Ecto neural progenitor cell (in vitro differentiated cells): ENCODE results near the gene TTC39A.
"Not testable (repeated sequence)": the region's sequence is repeated elsewhere in the genome, so short reads cannot be mapped to it uniquely, and the experiment has no call there.

Experiments used
- DNase-seq: peaks from one replicate; pipeline ENCODE4 v3.0.0-alpha.2; 2018; ENCODE audit warnings: low spot score

TTC39A gene

DNA sequence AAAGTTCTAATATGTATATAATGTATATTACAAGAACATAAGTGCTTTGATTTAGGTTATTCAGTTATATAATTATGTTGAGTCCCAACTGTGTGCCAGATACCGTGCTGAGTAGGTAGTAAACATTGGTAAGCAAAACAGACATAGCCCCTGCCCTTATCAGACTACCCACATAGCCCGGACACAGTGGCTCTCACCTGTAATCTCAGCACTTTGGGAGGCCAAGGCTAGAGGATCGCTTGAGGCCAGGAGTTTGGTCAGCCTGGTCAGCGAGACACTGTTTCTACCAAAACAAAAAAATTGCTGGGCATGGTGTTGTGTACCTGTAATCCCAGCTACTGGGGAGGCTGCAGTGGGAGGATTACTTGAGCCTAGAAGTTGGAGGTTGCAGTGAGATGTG, 63.6 kb downstream of the TTC39A start:
- DNase-seq: no peak

DNA sequence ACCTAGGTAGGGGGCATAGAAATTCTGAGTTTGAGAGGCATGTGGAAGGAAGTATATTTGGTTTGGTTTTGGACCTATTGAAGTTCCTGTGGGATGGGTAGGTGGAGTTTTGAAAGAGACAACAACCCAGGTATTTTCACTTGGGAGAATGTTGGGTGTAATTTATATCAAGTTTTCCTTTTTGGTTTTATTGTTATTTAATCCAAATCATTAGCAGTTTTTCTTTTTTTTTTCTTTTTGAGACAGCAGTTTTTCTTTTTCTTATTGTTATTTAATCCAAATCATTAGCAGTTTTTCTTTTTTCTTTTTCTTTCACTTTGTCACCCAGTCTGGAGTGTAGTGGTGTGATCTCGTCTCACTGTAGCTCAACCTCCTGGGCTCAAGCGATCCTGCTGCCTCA, 64.2 kb downstream of the TTC39A start:
- no peak for DNase-seq

DNA sequence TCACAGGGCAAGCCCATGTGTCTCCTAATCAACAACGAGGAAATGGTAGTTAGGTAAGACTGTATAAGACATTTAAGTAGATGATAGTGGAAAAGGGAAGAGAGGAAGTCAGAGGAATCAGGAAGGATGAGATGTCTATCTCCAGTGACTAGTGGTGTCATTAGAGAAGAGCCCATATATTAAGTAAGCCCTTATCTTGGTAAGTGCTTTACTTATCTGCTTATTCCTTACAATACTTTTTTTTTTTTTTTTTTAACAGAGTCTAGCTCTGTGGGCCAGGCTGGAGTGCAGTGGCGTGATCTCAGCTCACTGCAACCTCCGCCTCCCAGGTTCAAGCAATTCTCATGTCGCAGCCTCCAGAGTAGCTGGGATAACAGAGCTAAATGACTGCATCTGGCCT, 64.7 kb downstream of the TTC39A start:
- no peak for DNase-seq

DNA sequence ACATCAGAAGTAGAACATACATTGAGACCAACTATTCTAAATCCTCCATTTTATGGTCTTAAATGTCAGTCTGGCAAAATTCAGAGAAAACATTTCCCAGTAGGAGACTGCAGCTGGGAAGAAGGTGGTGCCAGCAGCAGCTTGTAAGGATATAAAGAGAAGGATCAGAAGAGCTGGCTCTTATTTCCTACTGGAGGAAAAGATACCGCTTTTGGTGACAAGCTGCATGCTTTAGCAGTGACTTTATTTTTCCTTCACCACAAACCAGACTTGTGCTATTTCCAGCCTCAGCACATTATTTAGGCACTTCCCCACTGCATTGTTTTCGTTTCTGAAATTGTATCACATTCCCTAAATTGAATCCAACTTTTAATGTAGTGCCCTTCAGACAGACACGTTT, 65.9 kb downstream of the TTC39A start:
- DNase-seq: no peak

DNA sequence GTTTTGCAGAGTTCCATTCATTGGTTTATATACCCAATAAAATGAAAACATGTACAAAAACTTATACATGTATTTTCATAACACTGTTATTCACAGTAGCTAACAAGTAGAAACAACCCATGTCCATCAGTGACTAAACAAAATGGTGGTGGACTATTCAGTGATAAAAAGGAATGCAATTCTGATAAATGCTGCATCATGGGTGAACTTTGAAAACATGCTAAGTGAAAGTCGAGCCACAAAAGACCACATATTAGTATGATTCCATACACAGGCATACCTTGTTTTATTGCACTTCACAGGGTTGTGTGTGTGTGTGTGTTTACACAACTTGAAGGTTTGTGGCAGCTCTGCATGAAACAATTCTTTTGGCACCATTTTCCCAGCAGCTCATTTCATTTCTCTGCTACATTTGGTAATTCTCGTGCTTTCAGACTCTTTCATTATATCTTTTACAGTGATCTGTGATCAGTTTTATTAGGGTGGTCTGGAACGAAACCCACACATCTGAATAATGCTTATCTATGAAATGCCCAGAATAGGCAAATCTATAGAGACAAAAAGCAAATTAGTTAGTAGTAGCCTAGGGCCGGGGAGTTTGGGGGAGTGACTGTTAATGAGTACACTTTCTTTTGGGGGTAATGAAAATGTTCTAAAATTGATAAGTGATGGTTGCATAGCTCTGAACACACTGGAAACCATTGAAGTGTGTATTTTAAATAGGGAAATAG, 67.0 kb downstream of the TTC39A start:
- no peak for DNase-seq

DNA sequence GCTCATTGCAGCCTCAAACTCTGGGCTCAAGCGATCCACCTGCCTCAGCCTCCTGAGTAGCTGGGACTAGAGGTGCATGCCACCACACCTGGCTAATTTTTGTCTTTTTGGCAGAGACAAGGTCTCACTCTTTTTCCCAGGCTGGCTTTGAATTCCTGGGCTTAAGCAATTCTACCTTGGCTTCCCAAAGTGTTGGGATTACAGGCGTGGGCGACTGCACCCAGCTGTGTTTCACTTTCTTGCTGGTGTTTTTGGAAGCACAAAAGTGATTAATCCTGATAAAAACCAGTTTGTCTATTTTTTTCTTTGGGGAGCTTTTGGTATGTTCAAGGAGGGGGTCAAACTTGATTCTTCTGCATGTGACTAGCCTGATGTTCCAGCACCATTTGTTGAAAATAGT, 75.0 kb downstream of the TTC39A start:
- no peak for DNase-seq

DNA sequence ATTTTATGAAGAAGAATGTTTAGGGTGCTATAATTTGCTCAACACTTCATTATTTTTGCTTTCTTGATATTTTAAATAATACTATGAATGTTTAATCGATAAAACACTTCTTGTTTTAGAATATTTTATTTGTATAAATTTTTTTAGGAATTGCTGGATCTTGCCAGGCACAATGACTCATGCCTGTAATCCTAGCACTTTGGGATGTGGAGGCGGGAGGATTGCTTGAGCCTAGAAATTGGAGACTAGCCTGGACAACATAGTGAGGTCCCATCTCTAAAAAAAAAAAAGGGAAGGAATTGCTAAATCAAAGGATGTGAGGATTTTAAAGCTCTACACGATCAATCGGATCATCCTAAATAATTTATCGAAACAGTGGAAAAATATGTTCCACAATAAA, 76.7 kb downstream of the TTC39A start:
- DNase-seq: no peak

DNA sequence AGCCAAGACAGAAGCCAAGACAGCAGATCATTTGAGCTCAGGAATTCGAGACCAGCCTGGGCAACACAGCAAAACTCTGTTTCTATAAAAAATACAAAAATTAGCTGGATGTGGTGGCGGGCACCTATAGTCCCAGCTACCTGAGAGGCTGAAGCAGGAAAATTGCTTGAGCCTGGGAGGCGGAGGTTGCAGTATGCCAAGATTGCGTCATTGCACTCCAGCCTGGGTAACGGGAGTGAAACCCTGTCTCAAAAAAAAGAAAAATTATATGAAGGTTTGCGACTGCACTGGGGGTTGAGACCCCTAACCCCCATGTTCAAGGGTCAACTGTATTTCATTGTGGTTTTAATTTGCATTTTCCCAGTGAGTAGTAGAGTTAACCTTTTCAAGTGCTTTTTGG, 78.0 kb downstream of the TTC39A start:
- no peak for DNase-seq

DNA sequence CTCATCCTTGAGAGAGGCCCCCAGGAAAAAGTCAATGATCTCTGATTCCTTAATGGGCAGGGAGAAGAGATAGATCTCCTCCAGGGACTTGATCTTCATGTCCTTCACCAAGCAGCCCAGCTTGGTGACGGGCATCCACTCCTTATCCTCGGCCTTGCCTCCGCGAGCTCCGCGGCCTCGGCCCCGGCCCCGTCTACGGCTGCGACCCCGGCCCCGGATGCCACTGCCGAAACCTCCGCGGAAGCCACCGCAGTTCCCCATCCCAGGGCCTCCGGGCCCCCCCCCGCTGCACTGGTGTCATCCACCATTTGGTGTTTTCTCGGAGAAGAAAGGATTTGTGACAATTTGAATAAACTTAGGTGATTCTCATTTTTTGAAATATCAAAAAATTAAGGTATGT, 79.2 kb downstream of the TTC39A start:
- not testable (repeated sequence) for DNase-seq

DNA sequence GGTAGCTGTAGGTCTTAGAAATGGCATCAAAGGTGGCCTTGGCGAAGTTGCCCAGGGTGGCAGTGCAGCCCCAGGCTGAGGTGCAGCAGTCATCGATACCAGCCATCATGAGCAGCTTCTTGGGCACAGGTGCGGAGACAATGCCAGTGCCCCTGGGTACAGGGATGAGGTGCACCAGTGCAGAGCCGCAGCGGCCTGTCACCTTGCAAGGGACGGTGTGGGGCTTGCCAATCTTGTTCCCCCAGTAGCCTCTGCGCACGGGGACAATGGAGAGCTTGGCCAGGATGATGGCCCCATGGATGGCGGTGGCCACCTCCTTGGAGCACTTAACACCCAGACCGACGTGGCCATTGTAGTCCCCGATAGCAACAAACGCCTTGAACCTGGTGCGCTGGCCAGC, 79.6 kb downstream of the TTC39A start:
- DNase-seq: not testable (repeated sequence)

DNA sequence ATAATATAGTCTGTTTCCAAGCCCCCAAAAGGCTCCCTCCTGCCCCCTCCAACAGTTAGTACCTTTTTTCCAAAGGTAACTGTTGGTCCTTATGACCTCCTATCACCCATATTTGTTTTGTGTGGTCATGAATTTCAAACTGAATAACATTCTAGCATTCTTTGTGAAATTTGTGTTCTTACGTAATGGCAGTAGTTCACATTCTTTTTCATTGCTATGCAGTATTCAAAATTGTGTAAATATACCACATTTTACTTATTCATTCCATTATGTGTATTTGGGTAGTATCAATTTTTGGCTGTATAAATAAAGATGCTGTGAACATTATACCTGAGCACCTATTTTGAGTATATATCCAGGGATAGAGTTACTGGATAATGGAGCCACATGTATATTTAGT, 80.9 kb downstream of the TTC39A start:
- no peak for DNase-seq

DNA sequence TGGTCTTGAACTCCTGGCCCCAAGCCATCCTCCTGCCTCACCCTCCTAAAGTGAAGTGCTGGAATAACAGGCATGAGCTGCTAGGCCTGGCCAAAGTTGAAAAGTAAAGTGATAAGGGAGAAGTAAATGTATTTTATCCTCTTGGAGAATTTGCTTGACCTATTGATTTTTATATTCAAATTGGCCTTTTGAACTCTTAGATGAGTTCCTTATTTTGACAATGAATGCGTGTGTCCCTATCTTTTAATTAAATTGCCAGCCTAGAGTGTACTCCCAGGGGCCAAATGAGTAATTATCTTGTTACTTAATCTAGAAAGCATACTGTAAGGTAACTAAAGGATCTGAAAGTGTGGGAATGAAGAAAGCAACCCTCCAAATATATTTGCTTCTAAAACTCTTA, 82.9 kb downstream of the TTC39A start:
- DNase-seq: no peak

DNA sequence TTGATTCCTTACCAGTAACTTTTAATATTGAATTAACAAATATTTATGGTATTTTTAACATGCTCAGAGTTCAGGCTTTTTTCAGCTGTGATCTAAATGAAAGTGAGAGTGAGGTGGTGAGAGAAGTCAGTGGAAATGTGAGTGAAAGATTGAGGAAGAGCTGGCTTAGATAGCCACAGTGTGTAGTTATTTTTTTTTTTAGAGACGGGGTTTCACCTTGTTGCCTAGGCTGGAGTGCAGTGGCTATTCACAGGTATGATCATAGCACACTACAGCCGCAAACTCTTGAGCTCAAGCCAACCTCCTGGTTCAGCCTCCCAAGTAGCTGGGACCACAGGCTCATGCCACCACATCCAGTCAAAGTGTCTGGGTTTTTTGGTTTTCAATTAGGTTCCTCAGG, 83.3 kb downstream of the TTC39A start:
- no peak for DNase-seq

DNA sequence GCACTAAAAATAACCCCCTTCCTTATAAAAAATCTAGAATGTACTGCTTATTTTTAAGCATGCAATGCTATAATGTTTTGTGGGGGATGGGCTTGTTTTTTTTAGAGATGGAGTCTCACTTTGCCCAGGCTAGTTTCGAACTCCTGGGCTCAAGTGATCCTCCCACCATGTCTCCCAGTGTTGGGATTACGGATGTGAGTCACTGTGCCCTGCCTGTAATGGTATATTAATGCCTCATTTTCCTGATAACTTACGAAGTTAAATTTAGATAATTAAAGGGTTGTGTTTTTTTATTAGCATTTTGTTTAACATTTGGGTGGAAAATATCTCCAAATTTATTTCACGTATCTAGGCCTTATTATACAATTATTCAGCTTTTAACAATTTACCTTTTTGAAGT, 87.8 kb downstream of the TTC39A start:
- DNase-seq: no peak

DNA sequence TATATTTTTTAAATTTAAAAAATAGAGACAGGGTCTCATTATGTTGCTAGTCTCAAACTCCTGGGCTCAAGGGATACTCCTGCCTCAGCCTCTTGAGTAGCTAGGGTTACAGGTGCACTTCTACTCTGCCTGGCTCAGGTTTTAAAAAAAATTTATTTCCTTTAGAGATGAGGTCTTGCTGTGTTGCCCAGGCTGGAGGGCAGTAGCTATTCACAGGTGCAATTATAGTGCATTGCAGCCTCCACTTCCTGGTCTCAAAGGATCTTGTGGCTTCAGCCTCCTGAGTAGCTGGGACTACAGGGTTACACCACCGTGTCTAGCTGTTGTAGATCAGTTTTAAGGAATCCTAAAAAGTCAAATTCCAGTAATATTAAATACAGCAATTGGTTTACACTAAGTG, 89.2 kb downstream of the TTC39A start:
- no peak for DNase-seq

DNA sequence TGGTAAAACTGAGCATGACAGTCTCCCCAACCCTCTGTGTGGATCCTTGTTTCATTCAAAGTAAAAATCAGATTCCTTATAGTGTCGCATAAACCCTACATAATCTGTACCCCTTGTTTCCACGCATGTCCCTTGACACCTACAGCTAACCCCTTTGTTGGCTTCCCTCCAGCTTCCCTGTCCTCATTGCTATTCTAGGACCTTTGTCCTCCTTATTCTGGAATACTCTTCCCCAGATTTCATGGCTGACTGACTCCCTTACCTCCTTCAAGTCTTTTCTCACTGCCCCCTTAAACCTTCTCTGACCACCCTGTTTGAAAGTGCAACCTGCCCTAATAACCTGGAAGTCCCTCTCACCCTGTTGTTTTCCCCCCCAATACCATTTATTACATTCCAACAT, 90.3 kb downstream of the TTC39A start:
- no peak for DNase-seq

DNA sequence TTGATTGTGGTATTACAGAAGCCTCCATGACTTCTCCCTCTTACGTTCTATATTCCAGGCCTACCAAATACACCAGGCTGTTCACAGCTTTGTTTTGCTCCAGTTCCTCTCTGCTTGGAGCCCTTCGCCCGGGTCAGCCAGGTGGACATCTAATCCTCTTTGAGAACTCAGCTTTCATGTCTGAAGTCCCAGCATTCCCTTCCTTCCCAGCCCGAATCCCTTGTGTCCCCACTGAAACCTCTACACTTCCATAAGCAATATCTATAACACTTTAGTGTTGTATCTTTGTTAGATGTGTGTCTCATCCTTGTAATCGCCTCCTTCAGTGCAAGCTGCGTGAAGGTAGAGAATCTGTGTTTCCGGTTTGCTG, 92.3 kb downstream of the TTC39A start:
- DNase-seq: peak; percentile 63

DNA sequence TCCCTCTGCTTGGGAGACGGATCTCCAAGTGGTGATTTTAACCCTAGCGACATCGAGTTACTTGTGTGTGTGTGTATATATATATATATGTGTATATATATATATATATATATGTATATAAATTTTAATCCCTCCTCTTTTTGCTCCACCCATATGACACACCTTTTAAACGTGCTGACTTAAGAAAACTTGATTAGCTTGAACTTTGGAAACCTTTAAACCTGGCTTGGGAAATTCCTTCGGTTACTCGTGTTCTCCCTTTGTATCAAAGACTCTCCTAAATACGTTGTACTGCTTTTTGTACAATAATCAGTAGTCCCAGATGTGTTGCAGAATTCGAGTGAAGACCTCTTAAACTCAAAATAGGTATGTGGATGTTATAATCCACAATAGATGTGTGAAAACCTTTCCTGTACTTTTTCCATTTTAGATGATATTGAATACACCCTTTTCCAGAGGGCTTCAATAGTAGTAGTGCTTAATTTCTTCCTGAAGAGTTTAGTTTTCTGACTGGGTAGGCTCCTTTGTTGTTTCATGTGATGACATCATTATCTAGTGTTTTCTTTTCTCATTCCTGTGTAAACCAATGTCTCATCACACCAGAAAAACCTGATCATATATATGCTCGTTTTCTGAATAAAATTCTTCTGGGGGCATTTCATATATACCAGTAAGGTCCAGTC, 92.9 kb downstream of the TTC39A start:
- DNase-seq: no peak
